ENCODE measurements around the gene COBL.

COBL gene, protein sequence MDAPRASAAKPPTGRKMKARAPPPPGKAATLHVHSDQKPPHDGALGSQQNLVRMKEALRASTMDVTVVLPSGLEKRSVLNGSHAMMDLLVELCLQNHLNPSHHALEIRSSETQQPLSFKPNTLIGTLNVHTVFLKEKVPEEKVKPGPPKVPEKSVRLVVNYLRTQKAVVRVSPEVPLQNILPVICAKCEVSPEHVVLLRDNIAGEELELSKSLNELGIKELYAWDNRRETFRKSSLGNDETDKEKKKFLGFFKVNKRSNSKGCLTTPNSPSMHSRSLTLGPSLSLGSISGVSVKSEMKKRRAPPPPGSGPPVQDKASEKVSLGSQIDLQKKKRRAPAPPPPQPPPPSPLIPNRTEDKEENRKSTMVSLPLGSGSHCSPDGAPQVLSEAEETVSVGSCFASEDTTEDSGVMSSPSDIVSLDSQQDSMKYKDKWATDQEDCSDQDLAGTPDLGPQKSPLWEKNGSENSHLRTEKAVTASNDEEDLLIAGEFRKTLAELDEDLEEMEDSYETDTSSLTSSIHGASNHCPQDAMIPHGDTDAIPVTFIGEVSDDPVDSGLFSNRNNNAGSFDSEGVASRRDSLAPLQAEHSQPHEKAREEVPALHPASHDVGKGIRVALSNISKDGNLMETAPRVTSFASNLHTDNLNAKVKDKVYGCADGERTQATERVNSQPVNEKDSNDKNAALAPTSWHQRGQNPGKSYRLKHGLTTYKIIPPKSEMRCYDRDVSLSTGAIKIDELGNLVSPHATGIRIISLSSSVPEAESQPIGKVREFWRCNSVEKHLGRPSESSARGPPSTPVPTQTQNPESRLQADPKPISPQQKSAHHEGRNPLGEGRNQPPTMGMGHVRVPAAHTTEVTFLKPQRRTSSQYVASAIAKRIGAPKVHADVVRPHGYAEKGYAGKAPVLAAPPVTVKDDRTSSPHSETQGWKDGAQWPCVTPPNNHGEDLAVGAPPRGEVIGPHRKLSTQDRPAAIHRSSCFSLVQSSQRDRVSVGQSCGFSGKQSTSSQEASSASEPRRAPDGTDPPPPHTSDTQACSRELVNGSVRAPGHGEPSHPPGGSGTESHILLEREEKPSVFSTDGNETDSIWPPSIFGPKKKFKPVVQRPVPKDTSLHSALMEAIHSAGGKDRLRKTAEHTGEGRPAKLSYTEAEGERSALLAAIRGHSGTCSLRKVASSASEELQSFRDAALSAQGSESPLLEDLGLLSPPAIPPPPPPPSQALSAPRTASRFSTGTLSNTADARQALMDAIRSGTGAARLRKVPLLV

DNA sequence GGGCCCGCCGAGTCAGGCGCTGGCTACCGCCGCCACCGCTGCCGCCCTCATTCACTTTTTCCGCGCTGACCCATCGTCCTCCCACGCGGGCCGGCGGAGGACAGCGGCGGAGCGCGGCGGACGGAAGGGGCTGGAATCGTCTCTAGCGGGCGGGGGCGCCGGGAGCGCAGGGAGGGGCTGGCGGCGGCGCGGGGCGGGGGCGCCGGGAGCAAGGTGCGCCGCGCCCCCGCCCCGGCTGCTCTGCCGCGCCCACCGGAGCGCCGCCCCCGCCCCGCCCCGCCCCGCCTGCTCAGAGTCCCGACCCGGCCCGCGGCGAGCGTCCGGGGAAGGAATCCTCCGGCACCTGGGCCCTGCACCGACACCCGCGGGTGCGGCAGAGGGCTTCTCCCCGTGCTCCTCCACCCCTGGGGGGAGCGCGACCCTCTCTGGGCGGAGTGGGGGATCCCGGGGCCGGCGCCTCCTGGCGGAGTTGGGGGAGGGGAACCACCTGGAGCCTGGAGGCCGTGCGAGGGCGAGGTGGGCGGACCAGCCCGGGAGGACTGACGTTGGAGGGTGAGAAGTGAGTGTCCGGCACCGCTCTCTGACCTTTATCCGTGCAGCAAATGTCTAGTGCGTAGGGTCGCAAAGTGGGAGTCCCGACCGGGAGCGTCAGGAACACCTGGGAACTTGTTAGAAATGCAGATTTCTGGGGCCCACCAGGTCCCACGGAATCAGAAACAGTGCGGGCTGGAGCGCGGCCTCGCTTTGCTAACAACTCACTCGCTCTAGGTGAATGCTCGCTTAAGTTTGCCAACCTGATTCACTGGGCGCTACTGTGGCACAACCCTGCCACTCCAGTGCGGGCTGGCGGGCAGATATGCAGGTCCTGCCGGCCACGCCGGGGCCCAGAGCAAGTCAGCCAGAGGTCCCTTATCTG lies at the start of gene COBL:
Gene COBL (minus strand): TSS at position 144 of the 916 bp plus-strand sequence. CDS start 176 bp downstream, outside the sequence.
- DNase-seq (ENCODE audit: low read depth in 2 of 3, low spot score in 2 of 3): no peak

DNA sequence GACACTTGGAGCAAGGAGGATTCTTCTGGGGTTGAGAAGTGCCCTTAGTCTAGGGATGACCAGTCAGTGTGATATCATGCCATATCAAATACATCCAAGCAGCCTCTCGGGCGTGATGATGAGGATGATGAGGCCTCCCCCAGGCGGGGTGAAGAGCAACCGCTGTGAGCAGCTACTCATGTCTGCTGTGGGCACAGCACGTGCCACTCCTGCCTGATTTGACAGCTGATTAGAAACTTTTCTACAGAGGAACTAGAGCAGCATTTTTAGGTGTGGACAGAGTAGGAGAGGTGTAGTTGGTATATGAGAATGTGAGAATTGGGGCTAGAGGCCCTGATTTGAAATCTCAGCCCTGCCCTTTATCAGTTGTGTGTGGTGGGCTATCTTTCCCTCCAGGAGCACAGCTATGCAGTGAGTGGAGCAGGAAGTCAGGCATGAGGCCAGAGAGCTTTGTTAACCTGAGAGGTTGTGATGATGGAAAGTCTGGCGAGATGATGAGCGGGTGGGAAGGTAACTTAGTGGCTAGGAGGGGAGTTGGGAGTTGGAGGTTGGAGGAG lies 49.6 kb upstream of the COBL start:
- no peak for DNase-seq (ENCODE audit: low read depth in 2 of 3, low spot score in 2 of 3)

DNA sequence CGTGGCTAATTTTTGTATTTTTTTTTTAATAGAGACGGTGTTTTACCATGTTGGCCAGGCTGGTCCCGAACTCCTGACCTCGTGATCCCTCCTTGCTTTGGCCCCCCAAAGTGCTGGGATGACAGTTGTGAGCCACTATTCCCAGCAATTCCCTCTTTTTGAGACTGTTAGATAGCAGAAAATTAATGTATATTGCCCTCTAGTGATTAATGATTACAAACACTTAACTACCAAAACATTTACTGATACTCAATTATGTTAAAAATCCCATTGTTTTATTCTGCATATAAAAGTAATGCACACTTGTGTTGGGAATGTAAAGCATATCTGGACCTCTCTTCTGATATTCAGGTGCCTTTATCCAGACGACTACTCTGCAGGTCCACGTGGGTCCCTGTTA lies 41.2 kb upstream of the COBL start:
- no peak for DNase-seq (ENCODE audit: low read depth in 2 of 3, low spot score in 2 of 3)

DNA sequence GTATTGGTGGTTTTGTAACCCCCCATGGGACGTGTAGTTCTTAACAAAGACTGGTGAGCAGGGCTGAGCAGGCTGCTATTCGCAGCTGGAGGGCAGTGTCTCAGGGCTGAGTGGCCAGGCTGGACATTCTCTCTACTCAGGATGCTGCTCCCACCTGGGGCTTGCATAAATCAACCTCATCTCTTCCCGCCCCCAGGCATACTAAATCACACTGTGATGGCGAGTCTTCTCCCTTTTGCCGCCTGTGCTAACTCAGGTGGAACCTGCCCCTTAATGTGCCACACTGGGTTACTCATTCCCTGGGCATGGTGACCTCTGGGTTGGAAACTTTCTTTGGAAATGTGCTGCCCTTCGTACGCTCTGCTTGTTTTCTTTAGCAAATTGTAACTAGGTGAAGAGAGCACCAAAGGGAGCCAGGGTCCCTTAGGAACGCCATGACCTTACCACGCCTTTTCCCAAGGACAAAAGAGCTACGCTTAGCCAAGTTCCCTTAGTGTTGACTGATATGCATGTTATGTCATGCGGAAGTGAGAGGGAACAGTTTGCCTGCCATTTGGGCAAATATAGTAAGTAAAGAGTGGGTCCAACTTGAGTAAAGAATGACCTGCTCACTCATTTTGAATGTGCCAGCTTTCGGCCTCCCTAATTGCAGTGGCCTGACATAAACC lies 40.4 kb upstream of the COBL start:
- DNase-seq (ENCODE audit: low read depth in 2 of 3, low spot score in 2 of 3): no peak

DNA sequence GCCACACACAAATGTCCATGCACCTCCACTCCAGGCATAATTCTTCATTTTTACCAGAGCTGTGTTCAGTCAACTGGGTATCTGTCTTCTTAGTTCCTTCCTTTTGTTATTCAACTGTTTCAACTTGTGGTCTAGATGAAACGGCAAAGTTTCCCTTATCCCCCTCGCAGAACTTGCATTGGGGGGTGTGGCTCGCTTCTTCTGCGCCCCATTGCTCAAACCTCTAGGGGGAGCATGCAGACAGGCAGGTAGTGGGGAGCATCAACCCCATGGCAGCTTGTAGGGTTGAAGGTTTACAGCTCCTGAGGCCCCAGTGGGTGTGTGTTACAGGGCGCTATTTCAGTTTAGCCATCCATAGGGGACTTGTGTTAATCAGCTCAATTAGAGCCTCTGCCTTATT lies 38.3 kb upstream of the COBL start:
- no peak for DNase-seq (ENCODE audit: low read depth in 2 of 3, low spot score in 2 of 3)

DNA sequence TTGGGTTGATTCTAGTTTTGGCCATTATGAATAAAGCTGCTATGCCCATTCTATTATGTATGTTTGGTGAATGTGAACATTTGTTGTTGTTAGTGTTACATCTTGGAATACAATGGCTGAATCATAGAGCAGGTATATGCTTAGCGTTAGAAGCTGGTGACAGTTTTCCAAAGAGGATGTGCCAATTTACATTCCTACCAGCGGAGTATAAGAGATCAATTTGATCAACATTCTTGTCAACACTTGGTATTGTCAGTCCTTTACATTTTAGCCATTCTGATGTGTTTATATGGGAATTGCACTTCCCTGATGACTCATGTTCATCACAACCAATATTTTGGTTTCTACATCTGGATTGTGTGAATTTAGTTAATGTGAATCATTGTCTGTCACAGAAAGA lies 37.8 kb upstream of the COBL start:
- DNase-seq (ENCODE audit: low read depth in 2 of 3, low spot score in 2 of 3): no peak

DNA sequence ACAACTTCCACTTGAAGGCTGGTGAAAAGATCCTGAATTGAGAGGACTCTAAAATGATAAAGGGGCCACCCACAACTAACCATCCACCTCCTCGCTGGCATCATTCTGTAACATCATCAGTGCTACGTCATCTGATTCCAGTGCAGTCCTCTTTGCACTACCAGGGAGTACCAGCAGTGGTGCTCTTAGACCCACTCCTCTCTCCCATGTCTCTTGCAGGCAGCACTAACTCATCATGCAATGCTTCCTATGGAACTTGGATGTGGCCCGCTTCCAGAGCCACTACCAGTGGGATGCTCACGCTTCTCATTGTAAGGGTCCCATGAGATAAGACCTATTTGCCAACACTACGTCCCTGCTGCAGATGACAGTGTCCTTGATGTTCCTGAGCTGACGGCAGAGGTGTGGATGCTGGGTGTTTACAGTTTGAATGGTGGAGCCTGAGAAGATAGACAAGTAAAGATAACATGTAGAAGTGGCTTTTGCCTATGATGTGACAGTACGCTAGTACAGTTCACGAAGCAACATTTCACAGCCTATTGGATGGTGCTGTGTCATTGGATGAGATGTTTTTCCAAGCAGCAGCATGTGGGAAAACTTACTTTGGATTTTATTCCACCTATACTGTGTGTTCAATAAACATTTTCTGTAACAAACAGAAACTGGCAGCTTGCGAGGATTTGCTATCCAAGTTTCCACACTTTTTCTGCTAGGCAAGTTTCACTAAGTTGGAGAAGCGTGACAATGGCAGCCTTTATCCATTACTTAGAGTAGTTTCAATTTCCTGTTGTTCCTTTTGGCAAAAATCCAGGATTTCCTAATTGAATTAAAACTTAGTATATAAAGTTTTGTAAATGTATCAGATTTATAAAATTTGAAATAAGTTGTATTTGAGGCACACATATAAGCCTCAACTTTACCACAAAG lies 35.8 kb upstream of the COBL start:
- no peak for DNase-seq (ENCODE audit: low read depth in 2 of 3, low spot score in 2 of 3)

DNA sequence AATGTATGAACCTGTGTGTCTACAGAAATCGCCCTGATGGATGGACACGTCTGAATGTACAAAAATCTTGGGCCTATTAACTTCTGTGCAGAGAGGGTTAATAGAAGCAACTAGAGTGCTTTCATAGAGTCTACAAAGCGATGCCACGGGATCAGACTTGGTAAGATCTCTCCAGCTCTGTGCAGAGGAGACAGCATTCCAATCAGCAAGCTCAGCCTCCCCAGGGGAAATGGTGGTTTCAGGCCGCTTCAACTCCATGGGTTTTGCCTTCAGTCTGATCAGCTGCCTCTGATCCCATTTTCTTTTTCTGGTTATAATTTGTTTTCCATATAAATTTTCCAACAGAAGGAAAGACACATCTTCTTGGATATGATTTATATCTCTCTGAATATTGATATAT lies 35.1 kb upstream of the COBL start:
- DNase-seq (ENCODE audit: low read depth in 2 of 3, low spot score in 2 of 3): no peak

DNA sequence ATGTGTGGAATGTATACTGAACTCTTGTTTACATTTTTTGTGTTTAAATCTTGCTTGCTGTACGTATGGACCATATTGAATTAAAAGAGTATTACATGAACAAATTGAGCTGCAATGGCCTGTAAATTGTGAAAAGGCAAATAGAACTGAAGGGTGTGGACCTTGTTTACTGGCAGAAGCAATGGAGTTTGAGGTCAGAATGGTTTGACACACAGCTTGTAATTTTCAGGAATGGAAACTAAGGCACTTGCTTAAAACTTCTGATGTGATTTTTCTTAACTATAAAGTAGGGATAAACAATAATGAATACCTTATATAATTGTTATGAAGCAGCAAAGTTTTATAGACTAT lies 33.9 kb upstream of the COBL start:
- no peak for DNase-seq (ENCODE audit: low read depth in 2 of 3, low spot score in 2 of 3)

DNA sequence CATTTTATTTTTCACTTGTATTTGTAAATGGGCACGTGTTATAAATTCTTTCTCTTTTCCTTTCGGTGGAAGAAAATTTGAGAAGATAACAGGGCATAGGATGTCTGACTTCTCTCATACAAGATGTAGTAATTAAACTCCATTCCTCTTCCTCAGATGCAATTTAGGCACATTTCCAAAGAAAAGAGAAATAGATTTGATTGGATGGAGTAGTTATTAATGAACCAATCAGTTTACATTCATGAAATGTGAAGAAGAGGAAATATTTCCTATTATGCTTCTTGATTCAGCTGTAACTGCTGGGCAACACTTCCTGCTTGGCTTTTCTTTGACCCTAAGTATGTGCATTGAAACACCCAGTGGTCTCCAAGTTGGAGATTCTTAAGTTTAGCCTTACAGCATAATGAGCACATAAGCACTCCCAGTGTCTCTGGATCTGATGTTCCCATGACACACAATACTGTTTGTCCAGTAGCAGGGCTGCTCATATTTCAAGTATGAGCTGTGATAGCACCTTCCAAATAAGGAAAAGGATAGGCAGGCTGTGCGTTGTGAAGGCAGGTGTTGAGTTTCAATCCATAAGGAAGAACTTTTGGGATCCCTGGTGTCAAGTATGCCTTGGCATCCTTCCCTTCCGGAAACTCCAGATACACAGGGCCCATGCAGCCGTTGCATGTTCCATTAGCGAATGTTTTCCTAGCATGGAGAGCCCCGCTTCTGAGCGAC lies 33.4 kb upstream of the COBL start:
- no peak for DNase-seq (ENCODE audit: low read depth in 2 of 3, low spot score in 2 of 3)

DNA sequence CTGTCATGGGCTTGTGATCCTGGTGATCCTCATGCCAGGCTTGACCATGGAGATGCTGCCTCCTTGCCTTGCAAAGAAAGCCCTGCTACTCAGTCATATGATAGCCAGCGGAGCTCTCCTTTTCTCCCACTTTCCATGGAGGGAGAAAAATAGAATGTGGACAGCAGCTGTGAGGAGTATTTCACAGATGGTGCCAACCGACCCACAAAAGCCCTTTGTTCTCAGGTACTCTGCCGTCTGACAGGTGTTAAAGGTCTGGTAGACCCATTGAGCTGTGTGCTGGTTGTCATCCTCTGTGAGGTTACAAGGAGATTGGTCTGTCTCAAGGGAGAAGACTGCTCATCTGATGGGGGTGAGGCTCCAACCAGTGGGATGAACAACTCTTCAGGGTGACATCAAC lies 29.5 kb upstream of the COBL start:
- DNase-seq (ENCODE audit: low read depth in 2 of 3, low spot score in 2 of 3): no peak

DNA sequence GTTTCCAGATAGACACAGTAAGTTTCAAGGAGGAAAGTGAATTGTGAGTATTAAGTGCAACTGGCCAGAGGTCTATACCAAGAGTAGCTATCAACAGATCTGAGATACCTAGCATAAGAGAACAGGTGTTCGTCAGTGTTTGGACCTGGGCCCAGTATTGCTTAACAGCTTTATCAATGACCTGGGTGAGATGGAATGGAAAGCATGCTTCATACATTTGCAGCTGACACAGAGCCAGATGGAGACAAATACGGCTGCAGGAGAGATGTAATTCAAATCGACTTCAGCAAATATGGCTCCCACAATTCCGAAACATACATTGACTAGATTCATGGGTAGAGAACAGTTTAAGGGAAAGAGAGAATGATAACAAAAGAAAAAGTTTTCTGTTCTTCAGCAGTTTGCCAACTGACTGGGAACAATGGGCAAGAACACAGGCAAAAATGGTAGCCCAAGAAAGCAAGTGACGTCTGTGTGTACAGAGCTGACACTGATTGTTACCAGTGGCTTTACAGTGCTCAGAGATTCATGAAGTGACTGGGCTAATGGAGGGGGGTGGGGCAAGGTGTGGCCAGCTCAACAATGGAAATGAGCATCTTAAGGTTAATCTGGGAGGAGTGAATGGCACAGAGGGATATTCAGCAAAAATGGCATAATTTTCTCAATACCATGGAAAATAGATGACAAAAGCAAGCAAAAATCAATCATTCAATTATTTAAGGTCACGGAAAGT lies 28.0 kb upstream of the COBL start:
- no peak for DNase-seq (ENCODE audit: low read depth in 2 of 3, low spot score in 2 of 3)

DNA sequence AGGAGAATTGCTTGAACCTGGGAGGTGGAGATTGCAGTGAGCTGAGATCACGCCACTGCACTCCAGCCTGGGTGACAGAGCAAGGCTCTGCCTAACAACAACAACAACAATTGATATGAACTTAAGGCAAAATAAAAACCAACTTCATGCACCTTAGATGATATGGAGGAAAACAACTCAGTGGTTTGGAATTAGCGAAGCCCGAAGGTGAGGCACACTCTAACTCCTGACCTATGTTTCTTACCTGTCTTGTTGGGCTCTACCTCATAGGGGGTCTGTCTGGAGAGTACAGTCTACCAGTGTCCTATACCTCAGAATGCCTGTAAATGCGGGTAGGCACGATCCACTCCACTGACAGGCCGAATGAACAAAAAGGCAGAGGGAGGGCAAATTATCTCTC lies 24.3 kb upstream of the COBL start:
- no peak for DNase-seq (ENCODE audit: low read depth in 2 of 3, low spot score in 2 of 3)

DNA sequence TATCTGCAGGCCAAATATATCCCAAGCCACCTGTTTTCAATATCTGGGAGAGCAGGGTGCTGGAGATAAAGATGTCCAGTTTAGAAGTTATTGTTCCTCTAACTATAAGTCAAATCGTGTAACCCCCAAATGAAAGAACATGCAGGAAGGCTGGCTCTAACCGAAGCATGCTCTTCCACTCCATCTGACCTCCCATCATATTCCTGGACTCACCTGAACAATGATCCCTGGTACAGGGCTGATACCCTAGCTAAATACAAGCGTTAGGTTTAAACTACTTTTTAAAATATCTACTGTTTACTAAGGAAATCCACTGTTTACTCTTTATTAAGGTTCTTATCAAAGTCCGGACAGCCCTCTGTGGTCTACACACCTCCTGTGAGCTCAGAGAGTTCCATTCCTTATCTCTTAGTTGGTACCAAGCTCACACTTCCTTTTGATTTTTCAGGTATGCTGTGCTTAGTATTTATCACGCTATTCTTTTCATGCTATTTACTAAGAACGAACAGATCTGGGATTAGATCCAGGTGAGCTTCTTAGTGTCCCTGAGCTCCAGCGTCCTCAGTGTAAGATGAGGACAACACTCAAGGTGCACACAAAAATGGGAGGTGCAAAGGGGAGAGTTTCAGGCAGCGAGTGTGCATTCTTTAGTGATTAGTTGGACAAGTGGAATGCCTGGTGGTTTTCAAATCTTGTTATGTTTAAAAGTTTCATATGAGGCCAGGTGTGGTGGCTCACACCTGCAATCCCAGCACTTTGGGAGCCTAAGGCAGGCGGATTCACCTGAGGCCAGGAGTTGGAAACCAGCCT lies 23.6 kb upstream of the COBL start:
- DNase-seq (ENCODE audit: low read depth in 2 of 3, low spot score in 2 of 3): no peak

DNA sequence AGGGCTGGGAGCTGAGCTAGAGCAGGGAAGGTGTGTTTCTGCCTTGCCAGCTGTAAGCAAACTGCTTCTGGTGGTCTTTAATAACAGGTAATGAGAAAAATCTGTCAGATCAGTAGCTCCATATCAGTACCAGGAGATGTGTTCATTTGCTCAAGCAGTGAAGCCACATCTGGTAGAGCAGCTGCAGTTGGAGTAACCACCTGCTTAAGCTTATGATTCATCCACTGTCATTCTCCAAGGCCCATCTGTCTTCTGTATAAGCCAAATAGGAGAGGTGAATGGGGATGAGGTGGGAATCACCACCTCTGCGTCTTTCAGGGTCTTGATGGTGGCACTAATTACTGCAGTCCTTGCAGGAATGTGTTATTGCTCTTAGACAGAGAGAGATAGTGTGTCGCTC lies 18.4 kb upstream of the COBL start:
- DNase-seq (ENCODE audit: low read depth in 2 of 3, low spot score in 2 of 3): no peak

DNA sequence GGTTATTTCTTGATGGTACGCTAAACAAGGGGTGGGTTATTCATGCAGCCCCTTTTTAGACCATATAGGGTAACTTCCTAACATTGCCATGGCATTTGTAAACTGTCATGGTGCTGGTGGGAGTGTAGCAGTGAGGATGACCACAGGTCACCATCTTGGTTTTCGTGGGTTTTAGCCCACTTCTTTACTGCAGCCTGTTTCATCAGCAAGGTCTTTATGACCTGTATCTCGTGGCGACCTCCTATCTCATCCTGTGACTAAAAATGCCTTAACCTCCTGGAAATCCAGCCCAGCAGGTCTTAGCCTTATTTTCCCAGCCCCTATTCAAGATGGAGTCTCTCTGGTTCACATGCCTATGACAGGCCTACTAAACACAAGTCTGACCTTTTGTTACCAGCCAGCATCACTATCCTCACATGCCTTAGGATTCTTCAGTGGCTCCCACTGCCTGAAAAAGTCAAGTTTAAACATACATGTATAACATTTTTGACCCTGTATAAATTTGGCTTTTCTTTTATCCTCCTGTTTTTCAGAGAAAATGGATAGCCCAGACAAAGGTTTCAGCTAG lies 13.2 kb upstream of the COBL start:
- no peak for DNase-seq (ENCODE audit: low read depth in 2 of 3, low spot score in 2 of 3)
